H7 (cell line): Measurements from ENCODE around the gene RGP1. TPM values are rescaled to one million over a fixed set of nuclear protein-coding genes. Genes with fewer than 3 reads are reported as not detected.

Source experiments
- DNase-seq: peaks from one replicate; pipeline ENCODE4 v3.0.0; 2012
- H3K27me3 ChIP-seq: 2 replicates; pipeline ENCODE4 v1.6.0; 2011; ENCODE audit warnings: mild to moderate bottlenecking, low read length; ENCODE audit not compliant: control insufficient read depth, insufficient read depth
- H3K36me3 ChIP-seq: replicated peaks from 2 replicates; pipeline ENCODE4 v1.5.1; 2011; ENCODE audit warnings: low read length; ENCODE audit not compliant: control insufficient read depth, insufficient read depth
- H3K4me3 ChIP-seq: 2 replicates; pipeline ENCODE4 v1.5.1; 2011; ENCODE audit warnings: low read depth, mild to moderate bottlenecking, control low read depth, low read length, moderate library complexity; ENCODE audit not compliant: insufficient read depth
- total RNA-seq: library from RNA; depleted of rRNA; stranded (reverse); fragments of >200 nt; shearing (Covaris generic); gene quantifications from 2 replicates; pipeline ENCODE4 v1.2.3, GENCODE V29; 2014

Gene RGP1
- total RNA-seq, 1 experiment from 2014 or later, result 14.4 TPM

GRCh38 chr9:35763181-35763580, 14.1 kb downstream of the RGP1 start:
- no peak overlapping the region for H3K4me3 ChIP-seq
- no peak for DNase-seq
- H3K27me3 ChIP-seq, result no peaks in the 10 kb centered on the region
- H3K36me3 ChIP-seq, result no peaks in the 10 kb centered on the region

- no peak for DNase-seq
- no peaks in the 10 kb centered on the region for H3K36me3 ChIP-seq
- no peaks in the 10 kb centered on the region for H3K27me3 ChIP-seq
- no peak overlapping the region for H3K4me3 ChIP-seq
Observed at GRCh38 chr9:35763803-35764202, 14.7 kb downstream of the RGP1 start.

- DNase-seq, result no peak
- Histone ChIP-seq H3K4me3 (no peak overlapping the region), H3K36me3 (no peaks in the 10 kb centered on the region), H3K27me3 (no peaks in the 10 kb centered on the region)
Observed at GRCh38 chr9:35766997-35767396, 17.9 kb downstream of the RGP1 start.

- no peaks in the 10 kb centered on the region for H3K36me3 ChIP-seq
- H3K27me3 ChIP-seq, result no peaks in the 10 kb centered on the region
- H3K4me3 ChIP-seq, result no peak overlapping the region
- DNase-seq, result no peak
Observed at GRCh38 chr9:35767458-35767857, 18.4 kb downstream of the RGP1 start.

GRCh38 chr9:35769763-35770162, 20.7 kb downstream of the RGP1 start:
- Histone ChIP-seq H3K4me3 (no peak overlapping the region), H3K36me3 (no peaks in the 10 kb centered on the region), H3K27me3 (no peaks in the 10 kb centered on the region)
- DNase-seq, result no peak

- no peak overlapping the region for H3K4me3 ChIP-seq
- H3K27me3 ChIP-seq, result no peaks in the 10 kb centered on the region
- no peak for DNase-seq
- no peaks in the 10 kb centered on the region for H3K36me3 ChIP-seq
Observed at GRCh38 chr9:35771075-35771433, 22.0 kb downstream of the RGP1 start.

GRCh38 chr9:35771534-35771933, 22.4 kb downstream of the RGP1 start:
- no peak for DNase-seq
- Histone ChIP-seq H3K27me3 (no peaks in the 10 kb centered on the region), H3K4me3 (no peak overlapping the region), H3K36me3 (no peaks in the 10 kb centered on the region)

- Histone ChIP-seq H3K27me3 (no peaks in the 10 kb centered on the region), H3K36me3 (no peaks in the 10 kb centered on the region), H3K4me3 (no peak overlapping the region)
- DNase-seq, result no peak
Observed at GRCh38 chr9:35771943-35772342, 22.9 kb downstream of the RGP1 start.

- Histone ChIP-seq H3K4me3 (no peak overlapping the region), H3K27me3 (no peaks in the 10 kb centered on the region), H3K36me3 (no peaks in the 10 kb centered on the region)
- peak; percentile 59 for DNase-seq
Observed at GRCh38 chr9:35774907-35775635, 26.0 kb downstream of the RGP1 start.

- Histone ChIP-seq H3K4me3 (no peak overlapping the region), H3K36me3 (no peaks in the 10 kb centered on the region), H3K27me3 (no peaks in the 10 kb centered on the region)
- no peak for DNase-seq
Observed at GRCh38 chr9:35776018-35776417, 26.9 kb downstream of the RGP1 start.

GRCh38 chr9:35778496-35778895, 29.4 kb downstream of the RGP1 start:
- Histone ChIP-seq H3K27me3 (no peaks in the 10 kb centered on the region), H3K36me3 (no peaks in the 10 kb centered on the region), H3K4me3 (no peak overlapping the region)
- DNase-seq, result no peak

GRCh38 chr9:35781066-35781465, 32.0 kb downstream of the RGP1 start:
- Histone ChIP-seq H3K36me3 (no peaks in the 10 kb centered on the region), H3K27me3 (no peaks in the 10 kb centered on the region), H3K4me3 (no peak overlapping the region)
- no peak for DNase-seq

GRCh38 chr9:35783418-35783817, 34.3 kb downstream of the RGP1 start:
- no peaks in the 10 kb centered on the region for H3K27me3 ChIP-seq
- DNase-seq, result no peak
- no peak overlapping the region for H3K4me3 ChIP-seq
- no peaks in the 10 kb centered on the region for H3K36me3 ChIP-seq

- Histone ChIP-seq H3K4me3 (no peak overlapping the region), H3K36me3 (no peaks in the 10 kb centered on the region), H3K27me3 (no peaks in the 10 kb centered on the region; the same call in 1 of the 2 replicates)
- DNase-seq, result no peak
Observed at GRCh38 chr9:35789541-35789940, 40.5 kb downstream of the RGP1 start.

- DNase-seq, result no peak
- Histone ChIP-seq H3K4me3 (no peak overlapping the region), H3K36me3 (no peaks in the 10 kb centered on the region), H3K27me3 (no peaks in the 10 kb centered on the region; the same call in 1 of the 2 replicates)
Observed at GRCh38 chr9:35790025-35790384, 40.9 kb downstream of the RGP1 start.
